GM12864 (cell line): ENCODE measurements around the gene DENND2D.

Experiments
- DNase-seq: peaks from one replicate; pipeline ENCODE4 v3.0.0-alpha.2; 2011; ENCODE audit warnings: low read depth
- H3K4me3 ChIP-seq: 2 replicates; pipeline ENCODE4 v1.5.1; 2011; ENCODE audit warnings: mild to moderate bottlenecking, low read depth, low read length, control low read depth
- CTCF ChIP-seq: IDR thresholded peaks from 2 replicates; pipeline ENCODE4 v1.5.1; 2011; ENCODE audit warnings: low read depth, mild to moderate bottlenecking, moderate library complexity, low read length, control low read depth, inconsistent platforms; ENCODE audit errors: missing control alignments

The DENND2D gene

GRCh38 chr1:111227434-111227833 is 27.0 kb upstream of the DENND2D start, which contains the start of gene CHI3L2:
CHI3L2 (plus strand) TSS chr1:111227713; CDS start chr1:111227730, 17 bp downstream.
- TF ChIP-seq CTCF, result no peak
- DNase-seq, result no peak

GRCh38 chr1:111225717-111226400 is 25.4 kb upstream of the DENND2D start:
- no peak for TF ChIP-seq CTCF
- no peak overlapping the region for H3K4me3 ChIP-seq
- DNase-seq, result no peak

More at GRCh38 chr1:111227434-111227833, 27.0 kb upstream of the DENND2D start, which contains the start of gene CHI3L2:
- no peak within 1 kb of the TSS for H3K4me3 ChIP-seq

GRCh38 chr1:111225091-111225490 is 24.6 kb upstream of the DENND2D start:
- no peak for DNase-seq
- H3K4me3 ChIP-seq, result no peak overlapping the region
- no peak for TF ChIP-seq CTCF

- no peak for TF ChIP-seq CTCF
- no peak for DNase-seq
- H3K4me3 ChIP-seq, result no peak overlapping the region
These were observed 22.8 kb upstream of the DENND2D start for GRCh38 chr1:111223126-111223685.

- peak; percentile 95 for TF ChIP-seq CTCF
- no peak for DNase-seq
- peak overlapping the region; percentile 0; the same call in 1 of the 2 replicates for H3K4me3 ChIP-seq
These were observed 22.1 kb upstream of the DENND2D start for GRCh38 chr1:111222308-111223125.

GRCh38 chr1:111221633-111222291 is 21.3 kb upstream of the DENND2D start:
- H3K4me3 ChIP-seq, result no peak overlapping the region; the same call in 1 of the 2 replicates
- DNase-seq, result peak; percentile 98

More at GRCh38 chr1:111221633-111222291, 21.3 kb upstream of the DENND2D start:
- TF ChIP-seq CTCF, result no peak
